Karpas-422 (cell line): Measurements from ENCODE around the gene ACSBG1. TPM values are rescaled to one million over a fixed set of nuclear protein-coding genes. Genes with fewer than 3 reads are reported as not detected.
A peak's percentile ranks its signal among the peaks of the same experiment; 100 is the strongest.

Experiments
- DNase-seq: peaks from one replicate; pipeline ENCODE4 v3.0.0-alpha.2; 2015
- H2AFZ ChIP-seq: fragments of 200-600 bp; sonication (generic); 2 replicates; pipeline ENCODE4 v1.6.1; 2014; ENCODE audit warnings: antibody characterized with exemption, low read length, mixed read lengths
- H3K27ac ChIP-seq: fragments of 200-600 bp; sonication (generic); 2 replicates; pipeline ENCODE4 v1.5.1; 2014; ENCODE audit warnings: mild to moderate bottlenecking, low read length, moderate library complexity
- H3K27me3 ChIP-seq: fragments of 200-600 bp; sonication (generic); 2 replicates; pipeline ENCODE4 v1.6.1; 2014; ENCODE audit warnings: low read length, mixed read lengths
- H3K36me3 ChIP-seq: fragments of 200-600 bp; sonication (generic); 2 replicates; pipeline ENCODE4 v1.6.1; 2014; ENCODE audit warnings: low read length, mixed read lengths; ENCODE audit not compliant: insufficient read depth
- H3K4me1 ChIP-seq: fragments of 200-600 bp; sonication (generic); 2 replicates; pipeline ENCODE4 v1.6.1; 2014; ENCODE audit warnings: mild to moderate bottlenecking, low read length, mixed read lengths
- H3K4me2 ChIP-seq: fragments of 200-600 bp; sonication (generic); 2 replicates; pipeline ENCODE4 v1.6.1; 2014; ENCODE audit warnings: low read length, low read depth, mild to moderate bottlenecking; ENCODE audit not compliant: poor library complexity, severe bottlenecking
- H3K4me3 ChIP-seq: fragments of 200-600 bp; sonication (generic); 2 replicates; pipeline ENCODE4 v1.5.1; 2014; ENCODE audit warnings: mild to moderate bottlenecking, antibody characterized with exemption, low read length, mixed read lengths
- H3K79me2 ChIP-seq: fragments of 200-600 bp; sonication (generic); 2 replicates; pipeline ENCODE4 v1.6.1; 2014; ENCODE audit warnings: mild to moderate bottlenecking, low read length, mixed read lengths
- H3K9ac ChIP-seq: fragments of 200-600 bp; sonication (generic); 2 replicates; pipeline ENCODE4 v1.6.0; 2014; ENCODE audit warnings: low read length
- H3K9me2 ChIP-seq: fragments of 200-600 bp; sonication (generic), shearing (Covaris generic); replicated peaks from 2 replicates; pipeline ENCODE4 v1.6.0; 2014; ENCODE audit warnings: mild to moderate bottlenecking, low read length, moderate library complexity; ENCODE audit not compliant: insufficient read depth
- H3K9me3 ChIP-seq: fragments of 300-700, 200-600 bp; sonication (generic); 2 replicates; pipeline ENCODE4 v1.6.1; 2014; ENCODE audit warnings: low read length, mixed read lengths
- H4K20me1 ChIP-seq: fragments of 200-600 bp; sonication (generic); 2 replicates; pipeline ENCODE4 v1.6.1; 2014; ENCODE audit warnings: mild to moderate bottlenecking, antibody characterized with exemption, low read length, low read depth; ENCODE audit not compliant: insufficient read depth
- total RNA-seq: library from RNA; depleted of rRNA; stranded (reverse); fragments of >200 nt; shearing (Covaris generic); gene quantifications from 2 replicates; pipeline ENCODE4 v1.2.3, GENCODE V29; 2014; ENCODE audit warnings: low replicate concordance

ACSBG1 gene
- total RNA-seq, 1 experiment from 2014 or later, result not detected

GRCh38 chr15:78140292-78140691 is 94.1 kb downstream of the ACSBG1 start:
- Histone ChIP-seq H3K27me3 (no peaks in the 10 kb centered on the region), H3K4me2 (no peak overlapping the region), H3K9me2 (no peaks in the 10 kb centered on the region), H3K9ac (no peak overlapping the region), H4K20me1 (no peaks in the 10 kb centered on the region), H3K27ac (no peak overlapping the region), H3K79me2 (no peaks in the 10 kb centered on the region), H2AFZ (no peak overlapping the region), H3K4me3 (no peak overlapping the region), H3K9me3 (no peaks in the 10 kb centered on the region), H3K4me1 (no peaks in the 10 kb centered on the region), H3K36me3 (no peaks in the 10 kb centered on the region)
- DNase-seq, result no peak

GRCh38 chr15:78139578-78139977 is 94.8 kb downstream of the ACSBG1 start:
- H3K4me1 ChIP-seq, result no peaks in the 10 kb centered on the region
- no peak overlapping the region for H3K4me3 ChIP-seq
- no peaks in the 10 kb centered on the region for H3K9me3 ChIP-seq
- no peak overlapping the region for H3K4me2 ChIP-seq
- no peak overlapping the region for H3K27ac ChIP-seq
- no peak overlapping the region for H2AFZ ChIP-seq
- no peaks in the 10 kb centered on the region for H3K36me3 ChIP-seq
- no peaks in the 10 kb centered on the region for H3K9me2 ChIP-seq
- no peak for DNase-seq
- no peaks in the 10 kb centered on the region for H4K20me1 ChIP-seq
- no peaks in the 10 kb centered on the region for H3K79me2 ChIP-seq
- no peak overlapping the region for H3K9ac ChIP-seq
- no peaks in the 10 kb centered on the region for H3K27me3 ChIP-seq

DNA sequence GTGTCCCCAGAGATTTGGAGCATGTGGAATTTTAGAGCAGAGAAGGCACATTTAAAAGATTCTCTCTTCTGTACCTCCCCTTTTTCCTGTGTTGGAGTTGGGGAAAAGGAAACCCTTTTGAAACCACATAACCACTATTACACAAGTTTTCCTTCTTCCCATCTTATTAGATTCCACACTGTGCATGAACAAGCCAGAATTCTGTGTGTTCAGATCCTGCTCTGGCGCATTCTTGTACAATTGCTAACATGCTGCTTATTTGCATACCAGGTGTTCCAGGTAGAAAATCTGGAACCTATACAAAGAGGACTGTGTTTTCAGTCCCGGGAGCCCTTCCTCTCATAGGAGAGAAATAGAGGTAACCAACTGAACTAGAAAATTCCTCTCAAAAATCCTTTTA is 100.6 kb downstream of the ACSBG1 start:
- H3K27me3 ChIP-seq, result no peaks in the 10 kb centered on the region
- H3K9me3 ChIP-seq, result no peaks in the 10 kb centered on the region
- H3K4me3 ChIP-seq, result no peak overlapping the region
- H3K9me2 ChIP-seq, result no peaks in the 10 kb centered on the region
- H2AFZ ChIP-seq, result no peak overlapping the region
- H4K20me1 ChIP-seq, result no peaks in the 10 kb centered on the region
- H3K36me3 ChIP-seq, result no peaks in the 10 kb centered on the region
- H3K9ac ChIP-seq, result no peak overlapping the region
- H3K27ac ChIP-seq, result no peak overlapping the region
- no peaks in the 10 kb centered on the region for H3K79me2 ChIP-seq
- H3K4me1 ChIP-seq, result peaks cover 14% of the 10 kb centered on the region
- no peak overlapping the region for H3K4me2 ChIP-seq
- no peak for DNase-seq

- Histone ChIP-seq H3K27ac (no peak within 1 kb of the TSS), H3K9me3 (no peaks in the 10 kb centered on the region), H3K27me3 (no peaks in the 10 kb centered on the region), H3K4me2 (peak within 1 kb of the TSS; percentile 86), H3K9me2 (no peaks in the 10 kb centered on the region), H3K4me3 (peak within 1 kb of the TSS; percentile 83), H3K36me3 (no peaks in the 10 kb centered on the region), H2AFZ (peak within 1 kb of the TSS; percentile 97), H3K9ac (peak within 1 kb of the TSS; percentile 87), H3K79me2 (no peaks in the 10 kb centered on the region), H4K20me1 (no peaks in the 10 kb centered on the region), H3K4me1 (peaks cover 14% of the 10 kb centered on the region)
- DNase-seq, result peak; percentile 91
These were observed 102.9 kb downstream of the ACSBG1 start, which contains the start of gene CIB2 for GRCh38 chr15:78131295-78132061. CIB2 (minus strand) TSS chr15:78131445; CDS start chr15:78131215, 230 bp downstream.

DNA sequence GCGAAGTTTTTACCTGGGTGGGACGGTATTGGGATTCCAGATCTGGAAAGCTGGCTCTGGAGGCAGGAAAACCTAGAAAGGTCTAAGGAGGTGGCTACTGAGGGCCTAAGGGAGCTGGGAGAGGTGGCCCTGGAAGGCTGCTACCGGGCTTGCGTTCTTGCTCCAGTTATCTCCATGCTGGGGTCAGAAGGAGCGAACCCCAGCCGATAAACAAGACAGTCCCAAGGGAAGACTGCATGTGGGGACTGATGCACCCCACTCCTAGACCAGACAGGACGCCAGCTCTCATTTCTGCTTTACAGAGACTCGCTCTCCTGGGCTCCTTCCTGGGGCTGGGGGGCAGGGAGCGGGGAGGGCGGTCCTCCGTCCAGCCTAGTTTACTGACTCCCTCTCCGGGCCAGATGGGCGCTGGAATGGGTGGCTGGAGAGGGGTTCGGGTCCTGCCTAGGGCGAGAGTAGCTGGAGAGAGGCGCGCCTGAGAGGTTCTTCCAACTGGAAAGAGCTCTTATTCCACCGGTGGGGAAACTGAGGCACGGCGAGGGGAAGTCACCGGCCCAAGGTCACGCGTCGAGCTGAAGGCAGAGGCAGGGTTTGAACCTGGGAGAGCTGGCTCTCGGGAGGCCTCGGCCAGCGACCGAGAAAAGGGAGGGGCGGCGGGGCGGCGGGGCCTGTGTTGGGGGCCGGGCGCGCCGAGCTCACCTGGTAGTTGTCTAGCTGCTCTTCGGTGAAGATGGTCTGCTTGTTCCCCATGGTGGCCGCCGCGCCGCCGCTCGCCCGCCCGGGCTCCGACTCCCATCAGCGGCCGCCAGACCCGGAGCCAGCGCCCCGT is 103.7 kb downstream of the ACSBG1 start:
- Histone ChIP-seq H3K4me3 (no peak overlapping the region; the same call in 1 of the 2 replicates), H4K20me1 (no peaks in the 10 kb centered on the region), H3K79me2 (no peaks in the 10 kb centered on the region), H3K4me1 (peaks cover 14% of the 10 kb centered on the region), H3K4me2 (peak overlapping the region; percentile 86), H3K9ac (peak overlapping the region; percentile 87; the same call in 1 of the 2 replicates), H3K9me2 (no peaks in the 10 kb centered on the region), H3K36me3 (no peaks in the 10 kb centered on the region), H3K27ac (no peak overlapping the region), H3K27me3 (no peaks in the 10 kb centered on the region), H2AFZ (no peak overlapping the region), H3K9me3 (no peaks in the 10 kb centered on the region)
- DNase-seq, result peak; percentile 56

- Histone ChIP-seq H3K9ac (no peak overlapping the region), H3K9me2 (no peaks in the 10 kb centered on the region), H3K36me3 (no peaks in the 10 kb centered on the region), H3K9me3 (no peaks in the 10 kb centered on the region), H3K27me3 (no peaks in the 10 kb centered on the region), H4K20me1 (no peaks in the 10 kb centered on the region), H3K27ac (no peak overlapping the region), H3K4me1 (peaks cover 14% of the 10 kb centered on the region), H3K4me2 (no peak overlapping the region), H2AFZ (no peak overlapping the region), H3K4me3 (no peak overlapping the region), H3K79me2 (no peaks in the 10 kb centered on the region)
- no peak for DNase-seq
These were observed 104.5 kb downstream of the ACSBG1 start for GRCh38 chr15:78129751-78130287.

DNA sequence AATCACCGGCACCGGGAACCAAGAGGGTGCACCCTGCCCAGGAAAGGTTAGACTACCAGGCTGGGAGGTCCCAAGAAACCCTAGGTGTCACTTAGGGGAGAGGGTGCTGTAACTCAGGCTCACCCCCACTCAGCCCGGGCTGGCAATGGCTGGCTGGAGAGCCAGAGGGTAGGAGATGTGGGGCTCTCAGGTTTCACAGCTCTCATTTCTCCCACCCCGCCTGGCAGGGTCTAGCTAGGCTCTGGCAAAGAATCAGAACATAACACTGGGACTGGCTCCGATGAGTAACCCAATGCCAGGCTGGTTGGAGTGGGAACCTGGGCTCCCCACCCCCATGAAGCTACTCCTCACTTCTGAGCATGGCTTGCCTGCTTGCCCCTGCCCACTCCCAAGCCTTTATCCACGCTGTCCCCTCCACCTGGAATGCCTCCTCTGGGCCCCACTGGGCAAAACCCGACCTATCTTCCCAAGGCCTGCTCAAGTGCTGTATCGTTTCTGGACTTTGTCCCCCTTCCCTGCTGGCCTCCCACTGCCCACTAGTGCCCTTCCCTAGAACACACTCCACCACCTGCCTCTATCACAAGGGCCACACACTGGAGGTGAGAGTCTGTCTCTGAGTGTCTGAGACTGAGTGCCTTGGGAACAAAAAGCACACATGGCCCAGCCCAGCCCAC is 105.2 kb downstream of the ACSBG1 start:
- Histone ChIP-seq H3K36me3 (no peaks in the 10 kb centered on the region), H2AFZ (no peak overlapping the region), H3K79me2 (no peaks in the 10 kb centered on the region)

More for the DNA sequence above, 105.2 kb downstream of the ACSBG1 start:
- no peaks in the 10 kb centered on the region for H4K20me1 ChIP-seq
- H3K4me2 ChIP-seq, result no peak overlapping the region
- no peak overlapping the region for H3K27ac ChIP-seq
- no peak overlapping the region for H3K4me3 ChIP-seq
- peaks cover 14% of the 10 kb centered on the region for H3K4me1 ChIP-seq
- no peak overlapping the region for H3K9ac ChIP-seq
- no peaks in the 10 kb centered on the region for H3K9me3 ChIP-seq
- no peak for DNase-seq
- no peaks in the 10 kb centered on the region for H3K9me2 ChIP-seq
- no peaks in the 10 kb centered on the region for H3K27me3 ChIP-seq
